ENCODE data around the gene KCNQ2.
"Not testable (repeated sequence)": the region's sequence is repeated elsewhere in the genome, so short reads cannot be mapped to it uniquely, and the experiment has no call there.

KCNQ2 gene

DNA sequence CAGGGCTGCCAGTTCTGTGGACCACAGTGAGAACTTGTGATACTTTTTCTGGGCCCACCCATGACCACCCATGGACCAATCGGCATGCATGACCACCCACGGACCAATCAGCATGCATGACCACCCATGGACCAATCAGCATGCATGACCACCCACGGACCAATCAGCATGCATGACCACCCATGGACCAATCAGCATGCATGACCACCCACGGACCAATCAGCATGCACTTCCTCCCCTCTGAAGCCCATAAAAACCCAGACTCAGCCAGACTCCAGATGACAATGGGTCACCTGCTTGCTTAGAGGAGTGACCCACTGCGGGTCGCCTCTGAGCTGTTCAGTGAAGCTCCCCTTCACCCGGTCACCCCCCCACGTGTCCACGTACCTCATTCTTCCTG is 92.6 kb downstream of the KCNQ2 start:
- not testable (repeated sequence) for ATAC-seq

DNA sequence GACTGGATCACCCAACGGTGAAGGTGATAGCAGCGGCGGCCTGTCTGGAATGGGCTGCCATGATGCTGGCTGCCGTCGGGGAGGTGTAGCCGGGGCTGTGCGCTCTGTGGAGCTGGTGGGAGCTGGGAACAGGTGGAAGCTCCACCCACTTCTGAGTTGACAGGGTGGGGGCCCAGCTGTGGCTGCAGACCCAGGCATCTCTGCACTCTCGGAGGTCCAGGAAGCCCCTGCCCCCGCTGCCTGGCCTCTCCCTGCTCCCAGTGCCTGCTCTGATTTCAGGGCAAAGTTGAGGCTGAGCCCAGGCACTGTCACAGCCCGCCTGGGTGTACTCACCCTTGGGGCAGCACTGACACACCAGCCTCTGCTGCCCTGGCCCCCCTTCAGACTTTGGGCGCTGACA is 93.2 kb downstream of the KCNQ2 start:
- no peak for ATAC-seq
- no peak for TF ChIP-seq ZFP3 (CRISPR knock-in tag; IDR thresholded peaks at IDR 0.05)
- TF ChIP-seq PPARA (CRISPR knock-in tag; IDR thresholded peaks at IDR 0.05; ENCODE audit: borderline replicate concordance), result no peak
- TF ChIP-seq TOX (CRISPR knock-in tag; IDR thresholded peaks at IDR 0.05; ENCODE audit: borderline replicate concordance), result no peak
- TF ChIP-seq OSR1 (CRISPR knock-in tag; IDR thresholded peaks at IDR 0.05), result no peak
- TF ChIP-seq, protein P1, sequence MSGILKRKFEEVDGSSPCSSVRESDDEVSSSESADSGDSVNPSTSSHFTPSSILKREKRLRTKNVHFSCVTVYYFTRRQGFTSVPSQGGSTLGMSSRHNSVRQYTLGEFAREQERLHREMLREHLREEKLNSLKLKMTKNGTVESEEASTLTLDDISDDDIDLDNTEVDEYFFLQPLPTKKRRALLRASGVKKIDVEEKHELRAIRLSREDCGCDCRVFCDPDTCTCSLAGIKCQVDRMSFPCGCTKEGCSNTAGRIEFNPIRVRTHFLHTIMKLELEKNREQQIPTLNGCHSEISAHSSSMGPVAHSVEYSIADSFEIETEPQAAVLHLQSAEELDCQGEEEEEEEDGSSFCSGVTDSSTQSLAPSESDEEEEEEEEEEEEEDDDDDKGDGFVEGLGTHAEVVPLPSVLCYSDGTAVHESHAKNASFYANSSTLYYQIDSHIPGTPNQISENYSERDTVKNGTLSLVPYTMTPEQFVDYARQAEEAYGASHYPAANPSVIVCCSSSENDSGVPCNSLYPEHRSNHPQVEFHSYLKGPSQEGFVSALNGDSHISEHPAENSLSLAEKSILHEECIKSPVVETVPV (CRISPR knock-in tag; IDR thresholded peaks at IDR 0.05), result no peak
- no peak for TF ChIP-seq ZC3H10 (CRISPR knock-in tag; IDR thresholded peaks at IDR 0.05)
- TF ChIP-seq ZFP30 (CRISPR knock-in tag; IDR thresholded peaks at IDR 0.05), result no peak
- TF ChIP-seq, protein P2, sequence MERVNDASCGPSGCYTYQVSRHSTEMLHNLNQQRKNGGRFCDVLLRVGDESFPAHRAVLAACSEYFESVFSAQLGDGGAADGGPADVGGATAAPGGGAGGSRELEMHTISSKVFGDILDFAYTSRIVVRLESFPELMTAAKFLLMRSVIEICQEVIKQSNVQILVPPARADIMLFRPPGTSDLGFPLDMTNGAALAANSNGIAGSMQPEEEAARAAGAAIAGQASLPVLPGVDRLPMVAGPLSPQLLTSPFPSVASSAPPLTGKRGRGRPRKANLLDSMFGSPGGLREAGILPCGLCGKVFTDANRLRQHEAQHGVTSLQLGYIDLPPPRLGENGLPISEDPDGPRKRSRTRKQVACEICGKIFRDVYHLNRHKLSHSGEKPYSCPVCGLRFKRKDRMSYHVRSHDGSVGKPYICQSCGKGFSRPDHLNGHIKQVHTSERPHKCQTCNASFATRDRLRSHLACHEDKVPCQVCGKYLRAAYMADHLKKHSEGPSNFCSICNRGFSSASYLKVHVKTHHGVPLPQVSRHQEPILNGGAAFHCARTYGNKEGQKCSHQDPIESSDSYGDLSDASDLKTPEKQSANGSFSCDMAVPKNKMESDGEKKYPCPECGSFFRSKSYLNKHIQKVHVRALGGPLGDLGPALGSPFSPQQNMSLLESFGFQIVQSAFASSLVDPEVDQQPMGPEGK (CRISPR knock-in tag; IDR thresholded peaks at IDR 0.05; ENCODE audit: borderline replicate concordance), result no peak
- TF ChIP-seq ARNTL (CRISPR knock-in tag; IDR thresholded peaks at IDR 0.05; ENCODE audit: borderline replicate concordance, low read depth), result no peak
- TF ChIP-seq, protein P3, sequence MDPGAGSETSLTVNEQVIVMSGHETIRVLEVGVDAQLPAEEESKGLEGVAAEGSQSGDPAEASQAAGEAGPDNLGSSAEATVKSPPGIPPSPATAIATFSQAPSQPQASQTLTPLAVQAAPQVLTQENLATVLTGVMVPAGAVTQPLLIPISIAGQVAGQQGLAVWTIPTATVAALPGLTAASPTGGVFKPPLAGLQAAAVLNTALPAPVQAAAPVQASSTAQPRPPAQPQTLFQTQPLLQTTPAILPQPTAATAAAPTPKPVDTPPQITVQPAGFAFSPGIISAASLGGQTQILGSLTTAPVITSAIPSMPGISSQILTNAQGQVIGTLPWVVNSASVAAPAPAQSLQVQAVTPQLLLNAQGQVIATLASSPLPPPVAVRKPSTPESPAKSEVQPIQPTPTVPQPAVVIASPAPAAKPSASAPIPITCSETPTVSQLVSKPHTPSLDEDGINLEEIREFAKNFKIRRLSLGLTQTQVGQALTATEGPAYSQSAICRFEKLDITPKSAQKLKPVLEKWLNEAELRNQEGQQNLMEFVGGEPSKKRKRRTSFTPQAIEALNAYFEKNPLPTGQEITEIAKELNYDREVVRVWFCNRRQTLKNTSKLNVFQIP (CRISPR knock-in tag; IDR thresholded peaks at IDR 0.05; ENCODE audit: borderline replicate concordance, low read depth), result no peak
- TF ChIP-seq ZNF565 (CRISPR knock-in tag; conservative IDR thresholded peaks at IDR 0.05; ENCODE audit: low read depth), result no peak
- TF ChIP-seq, protein P4, sequence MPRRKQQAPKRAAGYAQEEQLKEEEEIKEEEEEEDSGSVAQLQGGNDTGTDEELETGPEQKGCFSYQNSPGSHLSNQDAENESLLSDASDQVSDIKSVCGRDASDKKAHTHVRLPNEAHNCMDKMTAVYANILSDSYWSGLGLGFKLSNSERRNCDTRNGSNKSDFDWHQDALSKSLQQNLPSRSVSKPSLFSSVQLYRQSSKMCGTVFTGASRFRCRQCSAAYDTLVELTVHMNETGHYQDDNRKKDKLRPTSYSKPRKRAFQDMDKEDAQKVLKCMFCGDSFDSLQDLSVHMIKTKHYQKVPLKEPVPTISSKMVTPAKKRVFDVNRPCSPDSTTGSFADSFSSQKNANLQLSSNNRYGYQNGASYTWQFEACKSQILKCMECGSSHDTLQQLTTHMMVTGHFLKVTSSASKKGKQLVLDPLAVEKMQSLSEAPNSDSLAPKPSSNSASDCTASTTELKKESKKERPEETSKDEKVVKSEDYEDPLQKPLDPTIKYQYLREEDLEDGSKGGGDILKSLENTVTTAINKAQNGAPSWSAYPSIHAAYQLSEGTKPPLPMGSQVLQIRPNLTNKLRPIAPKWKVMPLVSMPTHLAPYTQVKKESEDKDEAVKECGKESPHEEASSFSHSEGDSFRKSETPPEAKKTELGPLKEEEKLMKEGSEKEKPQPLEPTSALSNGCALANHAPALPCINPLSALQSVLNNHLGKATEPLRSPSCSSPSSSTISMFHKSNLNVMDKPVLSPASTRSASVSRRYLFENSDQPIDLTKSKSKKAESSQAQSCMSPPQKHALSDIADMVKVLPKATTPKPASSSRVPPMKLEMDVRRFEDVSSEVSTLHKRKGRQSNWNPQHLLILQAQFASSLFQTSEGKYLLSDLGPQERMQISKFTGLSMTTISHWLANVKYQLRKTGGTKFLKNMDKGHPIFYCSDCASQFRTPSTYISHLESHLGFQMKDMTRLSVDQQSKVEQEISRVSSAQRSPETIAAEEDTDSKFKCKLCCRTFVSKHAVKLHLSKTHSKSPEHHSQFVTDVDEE (CRISPR knock-in tag; IDR thresholded peaks at IDR 0.05), result no peak

DNA sequence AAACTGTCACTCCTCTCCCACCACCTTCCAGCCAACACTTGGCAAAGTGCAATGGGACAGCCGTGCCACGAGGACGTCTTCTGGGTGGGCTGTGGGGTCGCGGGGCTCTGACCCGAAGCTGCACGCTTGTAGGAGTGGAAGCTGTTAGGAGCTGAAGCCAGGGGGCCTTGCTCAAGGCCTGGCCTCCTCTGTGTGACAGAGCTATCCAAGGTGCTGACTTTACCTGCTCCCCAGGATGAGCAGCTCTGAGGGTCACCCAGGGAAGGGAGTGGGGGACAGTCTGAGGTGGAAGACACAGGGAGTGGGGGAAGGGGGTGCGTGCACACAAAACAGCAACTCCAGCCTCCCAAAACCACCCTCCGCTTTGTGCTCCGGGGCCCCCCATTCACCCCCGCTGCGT is 93.8 kb downstream of the KCNQ2 start:
- TF ChIP-seq ARNTL (CRISPR knock-in tag; IDR thresholded peaks at IDR 0.05; ENCODE audit: borderline replicate concordance, low read depth) (no peak), PPARA (CRISPR knock-in tag; IDR thresholded peaks at IDR 0.05; ENCODE audit: borderline replicate concordance) (no peak), RARB (CRISPR knock-in tag; IDR thresholded peaks at IDR 0.05) (no peak), ZNF70 (CRISPR knock-in tag; IDR thresholded peaks at IDR 0.05) (no peak), BACH2 (CRISPR knock-in tag; IDR thresholded peaks at IDR 0.05; ENCODE audit: borderline replicate concordance) (no peak)
- no peak for ATAC-seq

DNA sequence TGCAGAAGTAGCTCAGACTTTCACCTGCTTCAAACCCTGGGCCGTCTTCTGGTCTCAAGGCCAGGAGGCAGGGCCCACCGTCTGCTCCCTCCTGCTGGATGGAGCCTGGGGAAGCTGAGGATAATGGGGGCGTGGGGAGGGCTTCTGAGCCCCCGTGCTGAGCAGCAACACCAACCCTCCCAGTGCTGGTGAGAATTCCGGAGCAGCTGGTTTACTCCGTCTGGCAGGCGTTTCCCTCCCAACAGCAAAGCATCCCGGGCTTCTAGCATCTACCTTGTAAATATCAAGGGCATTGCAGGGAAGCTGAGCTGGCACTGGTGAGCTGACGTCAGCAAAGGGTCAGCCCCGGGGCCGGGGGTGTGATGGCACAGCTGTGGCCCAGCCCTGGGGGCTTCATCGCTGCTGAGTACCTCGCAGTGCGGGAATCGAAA is 94.5 kb downstream of the KCNQ2 start:
- TF ChIP-seq, protein P3 (CRISPR knock-in tag; IDR thresholded peaks at IDR 0.05; ENCODE audit: borderline replicate concordance, low read depth), result no peak
- TF ChIP-seq OSR1 (CRISPR knock-in tag; IDR thresholded peaks at IDR 0.05) (no peak), CSDC2 (CRISPR knock-in tag; IDR thresholded peaks at IDR 0.05) (no peak), ISL1 (CRISPR knock-in tag; IDR thresholded peaks at IDR 0.05) (no peak), ZFP3 (CRISPR knock-in tag; IDR thresholded peaks at IDR 0.05) (no peak), ZNF70 (CRISPR knock-in tag; IDR thresholded peaks at IDR 0.05) (no peak), ZFP30 (CRISPR knock-in tag; IDR thresholded peaks at IDR 0.05) (no peak), RARB (CRISPR knock-in tag; IDR thresholded peaks at IDR 0.05) (no peak), ESRRG (CRISPR knock-in tag; IDR thresholded peaks at IDR 0.05) (no peak)
- TF ChIP-seq, protein P5, sequence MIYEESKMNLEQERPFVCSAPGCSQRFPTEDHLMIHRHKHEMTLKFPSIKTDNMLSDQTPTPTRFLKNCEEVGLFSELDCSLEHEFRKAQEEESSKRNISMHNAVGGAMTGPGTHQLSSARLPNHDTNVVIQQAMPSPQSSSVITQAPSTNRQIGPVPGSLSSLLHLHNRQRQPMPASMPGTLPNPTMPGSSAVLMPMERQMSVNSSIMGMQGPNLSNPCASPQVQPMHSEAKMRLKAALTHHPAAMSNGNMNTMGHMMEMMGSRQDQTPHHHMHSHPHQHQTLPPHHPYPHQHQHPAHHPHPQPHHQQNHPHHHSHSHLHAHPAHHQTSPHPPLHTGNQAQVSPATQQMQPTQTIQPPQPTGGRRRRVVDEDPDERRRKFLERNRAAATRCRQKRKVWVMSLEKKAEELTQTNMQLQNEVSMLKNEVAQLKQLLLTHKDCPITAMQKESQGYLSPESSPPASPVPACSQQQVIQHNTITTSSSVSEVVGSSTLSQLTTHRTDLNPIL (CRISPR knock-in tag; IDR thresholded peaks at IDR 0.05; ENCODE audit: low read depth), result no peak
- TF ChIP-seq, protein P1 (CRISPR knock-in tag; IDR thresholded peaks at IDR 0.05), result no peak
- ATAC-seq, result no peak

All from SK-N-SH treated with all-trans-retinoic acid at 6 μM for 48 hours (cell line).